HG02870 (cell line): Measurements from ENCODE around the gene PRKCZ.

Experiments
- ATAC-seq: cut with Tn5 transposase; IDR thresholded peaks from one replicate; pipeline ENCODE4 v1.9.1; 2021; ENCODE audit warnings: mild to moderate bottlenecking, moderate library complexity; ENCODE audit not compliant: unreplicated experiment

PRKCZ gene

GRCh38 chr1:2049718-2050431 lies at the start of gene PRKCZ:
Gene PRKCZ, plus strand, starts transcription at chr1:2050411. Its CDS starts 220 bp downstream, at chr1:2050631.
- peak; percentile 61 for ATAC-seq

DNA sequence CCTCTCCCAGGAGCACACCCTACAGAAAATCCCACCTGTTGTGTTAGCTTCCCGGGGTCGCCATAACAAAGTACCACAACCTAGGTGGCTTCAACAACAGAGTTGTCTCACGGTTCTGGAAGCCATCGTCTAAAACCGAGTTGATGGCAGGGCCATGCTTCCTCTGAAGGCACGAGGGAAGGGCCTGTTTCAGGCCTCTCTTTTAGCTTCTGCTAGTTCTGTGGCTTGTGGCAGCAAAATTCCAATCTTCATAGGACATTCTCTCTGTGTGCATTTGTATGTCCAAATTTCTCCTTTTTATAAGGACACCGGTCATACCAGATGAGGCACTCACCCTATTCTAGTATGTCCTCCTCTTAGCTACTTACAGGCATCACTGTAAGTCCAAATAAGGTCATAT lies 49.8 kb upstream of the PRKCZ start:
- no peak for ATAC-seq

- no peak for ATAC-seq
Measured at GRCh38 chr1:2000850-2001249, 49.4 kb upstream of the PRKCZ start.

DNA sequence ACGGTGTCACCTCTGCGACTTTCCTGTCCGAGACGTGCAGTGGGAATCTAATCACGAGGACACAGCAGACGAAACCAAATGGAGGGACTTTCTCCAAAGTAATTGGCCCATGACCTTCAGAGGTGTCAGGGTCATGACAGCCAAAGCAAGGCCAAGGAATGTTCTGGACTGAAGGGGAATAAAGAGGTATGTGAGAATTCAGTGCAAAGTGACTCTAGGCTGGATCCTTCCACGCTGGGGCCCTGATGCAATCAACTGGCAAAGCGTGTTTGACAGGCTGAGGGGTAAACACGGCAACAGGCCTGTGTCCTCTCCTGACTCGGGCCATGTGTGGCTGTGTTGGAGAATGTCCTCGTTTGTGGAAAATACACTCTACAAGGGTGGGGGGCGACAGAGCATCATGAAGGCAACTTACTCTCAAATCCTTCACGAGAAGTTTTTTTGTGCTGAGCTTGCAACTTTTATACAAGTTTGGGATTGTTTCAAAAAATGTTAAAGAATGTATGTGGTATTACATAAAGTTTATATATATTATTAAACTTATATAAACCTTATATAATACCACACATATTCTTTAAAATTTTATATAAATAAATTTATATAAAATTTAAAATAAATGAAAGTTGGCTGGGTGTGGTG lies 48.3 kb upstream of the PRKCZ start:
- no peak for ATAC-seq

DNA sequence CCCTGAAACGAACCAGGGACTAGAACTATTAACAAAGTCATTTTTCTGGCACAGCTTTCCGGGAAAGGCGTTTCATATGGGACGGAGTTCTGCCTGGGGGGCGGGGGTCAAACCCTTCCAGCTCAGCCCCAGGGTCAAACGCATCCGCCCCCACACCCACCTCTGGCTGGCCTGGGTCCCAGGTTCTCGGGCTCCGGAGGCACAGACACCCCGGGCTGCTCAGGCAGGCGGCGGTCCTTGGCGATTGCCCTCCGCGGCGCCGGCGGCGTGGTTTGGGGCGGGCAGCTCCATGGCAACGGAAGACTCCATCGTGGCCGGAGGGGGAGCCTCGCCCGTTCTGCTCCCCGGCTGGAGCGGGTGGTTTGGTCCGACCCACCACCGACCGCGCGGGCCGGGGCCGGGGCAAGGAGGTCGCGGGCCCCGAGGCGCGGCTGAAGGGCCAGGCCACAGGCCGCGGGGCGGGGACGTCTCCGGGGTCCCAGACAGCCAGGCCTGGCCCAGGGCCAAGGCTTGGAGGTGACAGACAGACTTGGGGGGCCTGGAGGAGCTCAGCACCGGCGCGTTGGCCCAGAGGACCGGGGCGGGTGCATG lies 46.6 kb upstream of the PRKCZ start, which contains the start of gene CFAP74:
Gene CFAP74 (minus strand): TSS at position 246 of the 591 bp plus-strand sequence. CDS start 12,830 bp downstream, outside the sequence.
- no peak for ATAC-seq

GRCh38 chr1:2004856-2005255 lies 45.4 kb upstream of the PRKCZ start:
- no peak for ATAC-seq

DNA sequence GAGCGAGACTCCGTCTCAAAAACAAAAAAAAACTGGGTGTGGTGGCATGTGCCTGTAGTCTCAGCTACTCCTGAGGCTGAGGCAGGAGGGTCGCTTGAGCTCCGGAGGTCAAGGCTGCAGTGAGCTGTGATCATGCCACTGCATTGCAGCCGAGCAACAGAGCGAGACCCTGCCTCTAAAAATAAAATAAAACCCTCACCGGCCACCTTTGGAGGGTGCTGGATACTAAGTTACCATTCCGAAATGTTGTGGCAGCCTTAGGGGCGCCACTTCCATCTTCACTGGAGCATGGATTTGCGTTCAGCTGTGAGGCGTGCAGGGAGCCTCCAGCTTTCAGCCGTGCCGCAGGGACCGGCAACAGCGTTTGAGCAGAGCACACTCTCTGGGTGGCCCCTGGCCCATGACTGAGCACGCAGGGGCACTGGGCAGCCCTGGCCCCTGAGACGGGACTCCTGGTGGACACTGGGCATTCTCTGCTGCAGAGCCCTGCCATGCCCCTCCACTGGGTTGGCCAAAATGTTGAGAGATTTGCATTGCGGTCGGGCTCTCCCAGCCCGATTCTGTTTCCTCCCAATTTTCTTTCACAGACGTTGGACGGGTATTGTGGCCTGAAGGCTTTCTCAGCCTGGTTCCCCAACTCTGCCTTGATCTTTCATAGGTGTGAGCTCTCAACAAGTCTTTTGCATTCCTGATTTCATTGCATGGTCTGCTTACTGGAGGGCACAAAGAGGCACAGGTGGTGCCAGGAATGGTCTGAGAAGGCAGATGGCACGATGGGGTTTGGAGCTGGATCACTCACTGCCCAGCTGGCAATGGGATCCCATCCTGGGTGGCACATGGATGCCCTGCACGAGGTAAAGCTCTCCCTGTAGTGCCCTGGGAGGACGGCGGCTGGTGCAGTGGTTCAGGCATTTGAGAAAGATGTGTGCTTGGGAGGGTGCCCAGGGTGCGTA lies 40.8 kb upstream of the PRKCZ start:
- ATAC-seq, result no peak

DNA sequence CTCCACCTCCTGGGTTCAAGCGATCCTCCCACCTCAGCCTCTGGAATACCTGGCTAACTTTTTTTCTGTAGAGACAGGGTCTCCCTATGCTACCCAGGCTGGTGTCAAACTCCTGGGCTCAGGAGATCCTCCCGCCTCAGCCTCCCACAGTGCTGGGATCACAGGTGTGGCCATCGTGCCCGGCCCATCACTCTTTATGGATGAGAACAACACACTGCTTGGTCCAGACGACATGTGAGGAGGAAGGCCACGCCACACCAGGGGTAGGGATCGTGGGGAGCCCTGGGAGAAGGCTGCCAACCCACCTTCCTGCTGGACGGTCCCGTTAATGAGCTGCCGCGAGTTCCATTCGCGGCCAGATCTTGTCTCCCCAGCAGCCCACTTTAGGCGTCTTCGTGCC lies 36.0 kb upstream of the PRKCZ start:
- ATAC-seq, result no peak

- ATAC-seq, result no peak
Measured at GRCh38 chr1:2014741-2015735, 35.2 kb upstream of the PRKCZ start.

DNA sequence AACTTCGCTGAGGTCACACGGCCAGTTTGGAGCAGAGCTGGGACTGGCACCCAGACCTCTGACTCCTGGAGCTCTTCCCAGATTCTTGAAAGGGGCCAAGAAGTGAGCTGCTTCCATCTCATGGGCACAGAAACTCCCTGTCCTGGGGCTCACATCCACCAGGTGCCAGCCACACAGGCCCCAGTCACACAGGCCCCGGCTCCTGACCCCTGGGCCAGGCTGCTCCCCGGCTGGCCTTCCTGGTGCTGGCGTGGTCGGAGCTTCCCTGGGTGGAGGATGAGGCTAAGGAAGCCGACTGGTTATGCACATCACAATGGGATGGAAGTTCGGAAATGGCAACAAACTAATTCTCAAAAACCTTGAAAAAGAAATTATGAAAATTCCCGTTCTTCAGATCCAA lies 34.1 kb upstream of the PRKCZ start:
- no peak for ATAC-seq

- ATAC-seq, result no peak
Measured at GRCh38 chr1:2018217-2019171, 31.7 kb upstream of the PRKCZ start.

DNA sequence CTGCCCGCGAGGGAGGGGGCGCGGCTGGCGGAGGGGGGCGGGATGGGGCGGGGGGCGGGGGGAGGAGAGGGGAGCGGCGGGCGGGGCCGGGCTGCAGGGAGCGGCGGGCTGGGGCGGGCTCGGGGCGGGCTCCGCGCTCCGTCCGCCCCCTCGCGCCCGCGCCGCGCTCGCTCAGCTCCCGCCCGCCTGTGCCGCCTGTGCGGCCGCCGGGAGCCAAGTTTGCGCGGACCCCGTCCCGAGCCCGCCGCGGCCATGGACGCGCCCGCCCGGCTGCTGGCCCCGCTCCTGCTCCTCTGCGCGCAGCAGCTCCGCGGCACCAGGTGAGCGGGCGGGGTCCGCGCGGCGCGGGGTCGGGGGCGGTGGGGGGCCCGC lies 31.1 kb upstream of the PRKCZ start, which contains the start of gene GABRD:
Gene GABRD (plus strand): TSS at position 174 of the 372 bp plus-strand sequence. CDS start 79 bp downstream, at position 253.
- no peak for ATAC-seq

- ATAC-seq, result no peak
Measured at GRCh38 chr1:2019571-2020309, 30.5 kb upstream of the PRKCZ start.

- no peak for ATAC-seq
Measured at GRCh38 chr1:2020310-2020655, 29.9 kb upstream of the PRKCZ start.

- ATAC-seq, result no peak
Measured at GRCh38 chr1:2021550-2021949, 28.7 kb upstream of the PRKCZ start.

- ATAC-seq, result no peak
Measured at GRCh38 chr1:2022063-2022770, 28.0 kb upstream of the PRKCZ start.

DNA sequence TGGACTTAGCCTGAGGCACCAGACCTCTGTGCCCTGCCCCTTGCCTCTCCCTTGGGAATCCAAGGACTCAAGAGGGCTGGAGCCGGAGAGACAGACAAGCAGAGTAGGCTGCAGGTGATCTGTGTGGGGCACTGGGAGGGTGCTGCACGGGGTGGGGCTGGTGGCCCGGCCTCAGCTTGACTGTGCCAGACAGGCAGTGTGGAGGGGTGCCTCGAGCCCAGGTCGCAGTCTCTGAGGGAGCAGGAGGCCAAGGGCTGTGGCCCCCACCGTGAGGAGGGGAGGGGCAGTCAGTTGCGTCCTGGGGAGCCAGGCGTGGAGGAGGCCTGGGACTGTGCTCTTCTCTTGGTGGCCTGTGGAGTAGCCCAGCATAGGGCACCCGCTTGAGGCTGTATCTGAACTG lies 27.0 kb upstream of the PRKCZ start:
- ATAC-seq, result no peak
